Pancreas (tissue), 10 donors: Measurements from ENCODE around the gene HDAC4. TPM values are rescaled to one million over a fixed set of nuclear protein-coding genes. Genes with fewer than 3 reads are reported as not detected.

Source experiments
- ATAC-seq, 4 donors: fragments of 200-7000 bp; cut with Tn5 transposase; one replicate each; pipeline versions ENCODE4 v1.8.0 to v1.9.1; 2020; ENCODE audit warnings: mild to moderate bottlenecking in 4 of 4, moderate library complexity in 4 of 4
- DNase-seq, 6 donors: peaks; one replicate each; pipeline ENCODE4 v3.0.0-alpha.2; 2020
- FAIRE-seq: peaks from 2 replicates; lab custom pipeline; 2012; peaks lifted over from hg19 to GRCh38; lab: Jason Lieb, UNC
- H3K27ac ChIP-seq, 4 donors: fragments of 200-600 bp; sonication (generic); 1 replicate in 3 of 4; 2 replicates in 1 of 4; pipeline versions ENCODE4 v1.5.0 to v1.8.0; 2020
- H3K27me3 ChIP-seq, 4 donors: fragments of 200-600 bp; one replicate each; pipeline ENCODE4 v1.8.0; 2021
- H3K36me3 ChIP-seq, 3 donors: fragments of 200-600 bp; sonication (generic) in 1 of 3; one replicate each; pipeline versions ENCODE4 v1.5.0 to v1.8.0; 2020 to 2021
- H3K4me1 ChIP-seq, 3 donors: fragments of 200-600 bp; one replicate each; pipeline ENCODE4 v1.8.0; 2021
- H3K4me3 ChIP-seq, 4 donors: fragments of 200-600 bp; sonication (generic) in 2 of 4; one replicate each; pipeline versions ENCODE4 v1.5.0 to v1.8.0; 2020 to 2021
- H3K9me3 ChIP-seq, 4 donors: fragments of 200-600 bp; one replicate each; pipeline ENCODE4 v1.8.0; 2021
- CTCF ChIP-seq, 4 donors: fragments of 200-600 bp; sonication (generic) in 3 of 4; IDR thresholded peaks; one replicate each; pipeline versions ENCODE4 v1.5.0 to v1.8.0; 2021; ENCODE audit warnings: antibody characterized with exemption in 4 of 4
- WGBS, 2 donors: extraction: QIAGEN DNeasy Blood & Tissue Kit; methylation state at CpG; one replicate each; pipeline ENCODE4 v1.1.7; 2013; 5-methylcytosine and 5-hydroxymethylcytosine counted together
- intact Hi-C, 3 donors: fragments of 100-400 bp; cut with DNase I; formaldehyde crosslinking; loops; one replicate each; pipeline versions ENCODE4 v1.11.1 to v1.14.2; 2022
- polyA plus RNA-seq, 2 donors: library from polyadenylated mRNA; stranded (reverse); fragments of 200-250 nt; gene quantifications; one replicate each; pipeline ENCODE4 v1.2.3, GENCODE V29; 2013
- total RNA-seq, 6 donors: library from RNA; stranded (reverse); fragmentation: NEBNext Ultra II Directional in 4 of 6; extraction: Animal tissue kit (Norgen Biotek cat#: 25700) in 4 of 6; gene quantifications; one replicate each; pipeline versions ENCODE4 v1.2.1 to v1.2.4, GENCODE V29; 2021 to 2023
- donor health status: healthy with polysubstance abuse.
- donor health status: DM: no; HTN: no; CAD: no; lungs with moderate emphysema.
- donor health status: DM: no; HTN: no; CAD: no.
- donor health status: control.
- donor health status: control.
- donor health status: Bipolar disorder and iron deficiency.
- donor health status: DM: yes; HTN: yes; CAD: no.
- donor health status: DM: no; HTN: no; CAD: no.
- donor health status: DM: no; HTN: no; CAD: no.
- donor health status: DM: yes; HTN: yes; CAD: no.

HDAC4 gene
- total and polyA plus RNA-seq, 8 donors = 8.2 to 31.8 (median 16.6) TPM

DNA sequence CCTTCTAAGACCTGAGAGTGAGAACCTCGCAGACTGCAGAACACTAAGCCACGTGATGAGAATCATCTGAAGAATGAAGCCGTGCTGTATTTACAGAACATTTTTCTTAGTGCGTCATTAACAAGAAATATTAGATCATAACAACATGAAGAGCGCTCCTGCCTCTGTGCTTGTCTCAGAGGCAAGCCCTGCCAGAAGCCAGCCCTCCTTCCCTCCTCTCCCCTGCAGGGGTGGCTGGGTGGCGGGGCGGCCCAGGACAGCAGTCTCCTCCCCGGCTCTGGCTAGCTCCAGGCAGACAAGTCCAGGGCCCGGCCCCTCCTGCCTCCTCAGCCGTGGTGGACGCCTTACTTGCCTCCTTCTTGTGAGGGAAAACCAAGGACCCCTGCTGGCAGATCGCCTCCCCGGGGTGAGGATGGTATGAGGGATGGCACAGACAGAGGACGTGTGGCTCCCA, 290.2 kb downstream of the HDAC4 start:
- FAIRE-seq (no peak), DNase-seq (peak in 1 of 6 donors; percentile 79), ATAC-seq (no peak)
- WGBS, 2 donors = 84 to 89% methylated on average over 14 of the region's 14 CpGs
- no peak for TF ChIP-seq CTCF (IDR thresholded peaks at IDR 0.05)
- H3K4me3 ChIP-seq = no peak overlapping the region
- no peaks in the 10 kb centered on the region for H3K27me3 ChIP-seq
- H3K36me3 ChIP-seq = peaks cover 0 to 6% (median 0%) of the 10 kb centered on the region in 3 donors
- no peak overlapping the region for H3K27ac ChIP-seq
- H3K4me1 ChIP-seq = peaks cover 0 to 7% (median 6%) of the 10 kb centered on the region in 3 donors
- intact Hi-C loops = no loop called here
- H3K9me3 ChIP-seq = no peaks in the 10 kb centered on the region

DNA sequence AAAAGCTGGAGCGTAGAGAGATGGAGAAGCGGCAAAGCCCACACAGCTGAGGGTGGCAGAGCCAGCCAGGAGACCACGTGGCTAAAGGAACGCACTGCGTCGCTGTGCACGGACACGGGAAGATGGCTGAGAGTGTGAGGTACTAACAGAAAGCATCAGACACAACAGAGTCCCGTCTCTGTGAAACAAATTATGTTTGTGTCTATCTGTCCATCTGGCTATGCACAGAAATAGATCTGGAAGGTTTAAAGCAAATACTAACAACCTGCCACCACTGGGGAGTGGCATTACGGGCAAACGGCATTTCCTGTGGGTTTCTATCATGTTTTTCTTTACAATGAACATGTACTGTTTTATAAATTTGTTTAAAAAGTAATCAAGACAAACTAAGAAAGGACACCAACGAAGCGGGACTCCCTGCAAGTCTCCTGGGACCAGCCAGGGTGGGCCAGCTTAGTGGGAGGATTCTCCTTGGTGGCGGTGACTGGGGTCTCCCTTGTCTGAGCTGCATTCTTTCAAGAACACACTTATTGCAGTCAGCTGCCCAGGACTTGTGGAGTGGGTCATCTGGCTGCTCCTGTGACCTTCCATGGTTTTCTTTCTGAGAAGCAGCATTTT, 290.8 kb downstream of the HDAC4 start:
- intact Hi-C loops = no loop called here
- no peaks in the 10 kb centered on the region for H3K27me3 ChIP-seq
- FAIRE-seq = no peak
- no peak for DNase-seq
- TF ChIP-seq CTCF (IDR thresholded peaks at IDR 0.05) = no peak
- no peaks in the 10 kb centered on the region for H3K9me3 ChIP-seq
- peaks cover 0 to 6% (median 0%) of the 10 kb centered on the region in 3 donors for H3K36me3 ChIP-seq
- WGBS, 2 donors = 60% methylated on average over 14 of the region's 14 CpGs
- H3K27ac ChIP-seq = no peak overlapping the region
- H3K4me3 ChIP-seq = no peak overlapping the region
- no peak for ATAC-seq
- H3K4me1 ChIP-seq = peaks cover 0 to 7% (median 6%) of the 10 kb centered on the region in 3 donors

DNA sequence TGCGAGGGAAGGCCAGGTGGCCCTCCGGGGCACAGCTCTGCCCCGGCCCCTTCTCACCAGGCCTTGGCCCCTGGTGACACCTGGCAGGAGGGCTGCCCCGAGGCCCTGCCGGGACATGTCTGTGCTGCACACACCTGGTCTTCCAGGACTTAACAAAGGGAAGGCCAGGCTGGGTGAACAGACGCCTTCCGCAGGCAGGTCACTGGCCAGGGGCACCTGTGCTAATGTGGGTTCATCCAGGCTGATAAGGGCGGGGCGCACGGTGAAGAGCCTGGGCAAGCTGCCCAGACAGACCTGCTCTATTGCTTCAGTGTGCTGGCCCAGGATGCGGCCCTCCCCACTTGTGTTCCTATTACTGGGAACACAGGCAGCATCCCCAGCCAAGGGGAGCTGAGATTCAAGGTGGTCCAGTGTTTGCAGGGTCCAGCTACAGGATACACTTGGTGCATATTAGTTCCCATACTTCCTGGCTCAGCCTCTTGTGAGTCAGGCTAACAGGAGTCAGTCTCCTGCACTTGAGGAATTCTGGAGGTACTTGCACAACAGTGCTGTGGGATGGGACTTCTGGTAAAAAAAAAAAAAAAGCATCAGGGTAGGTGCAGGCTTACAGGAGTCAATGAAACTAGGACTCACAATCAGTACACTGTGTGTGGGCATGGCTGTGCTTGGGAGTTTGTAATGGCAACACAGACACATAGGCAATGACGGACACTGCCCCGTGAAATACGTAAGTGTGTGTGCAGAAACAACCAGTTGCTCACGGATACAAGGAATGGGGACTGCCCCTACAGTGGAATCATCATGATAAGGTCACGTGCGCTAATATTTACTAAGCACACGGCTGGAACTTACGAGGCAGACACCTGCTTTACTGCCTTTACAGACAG, 291.5 kb downstream of the HDAC4 start:
- no peak overlapping the region for H3K27ac ChIP-seq
- WGBS, 2 donors = 63 to 64% methylated on average over 19 of the region's 19 CpGs
- ATAC-seq = peak; percentile 57 to 74 (median 65)

GRCh38 chr2:239108459-239108858, 292.4 kb downstream of the HDAC4 start:
- Histone ChIP-seq H3K4me3 (no peak overlapping the region), H3K36me3 (peaks cover 0 to 6% (median 0%) of the 10 kb centered on the region in 3 donors), H3K9me3 (no peaks in the 10 kb centered on the region), H3K27me3 (no peaks in the 10 kb centered on the region), H3K27ac (no peak overlapping the region), H3K4me1 (peaks cover 0 to 5% (median under 1%) of the 10 kb centered on the region in 3 donors)
- TF ChIP-seq CTCF (IDR thresholded peaks at IDR 0.05) = no peak
- intact Hi-C loops = no loop called here
- DNase-seq = no peak
- ATAC-seq = no peak
- WGBS, 2 donors = 86 to 88% methylated on average over 6 of the region's 6 CpGs
- no peak for FAIRE-seq

More for the DNA sequence above, 291.5 kb downstream of the HDAC4 start:
- peak in 2 of 6 donors; percentile 44 to 62 for DNase-seq
- H3K36me3 ChIP-seq = peaks cover 0 to 6% (median 0%) of the 10 kb centered on the region in 3 donors
- no peaks in the 10 kb centered on the region for H3K27me3 ChIP-seq
- H3K4me3 ChIP-seq = no peak overlapping the region
- intact Hi-C loops = no loop called here
- H3K9me3 ChIP-seq = no peaks in the 10 kb centered on the region
- no peak for FAIRE-seq
- H3K4me1 ChIP-seq = peaks cover 0 to 7% (median 6%) of the 10 kb centered on the region in 3 donors
- TF ChIP-seq CTCF (IDR thresholded peaks at IDR 0.05) = no peak
